Fibroblast of the aortic adventitia (primary cell): ENCODE data around the gene ARMCX2. TPM values are rescaled to one million over a fixed set of nuclear protein-coding genes. Genes with fewer than 3 reads are reported as not detected.

Experiments
- DNase-seq: peaks from one replicate; pipeline ENCODE4 v3.0.0-alpha.2; 2010; ENCODE audit warnings: low read depth
- H3K4me3 ChIP-seq: 2 replicates; pipeline ENCODE4 v1.5.1; 2011; ENCODE audit warnings: low read depth, mild to moderate bottlenecking, control low read depth, low read length, moderate library complexity
- CTCF ChIP-seq: IDR thresholded peaks from 2 replicates; pipeline ENCODE4 v1.5.1; 2011; ENCODE audit warnings: mild to moderate bottlenecking, low read length, control low read depth, inconsistent platforms; ENCODE audit not compliant: insufficient read depth
- total RNA-seq: library from RNA; depleted of rRNA; stranded (reverse); fragments of >200 nt; gene quantifications from 2 replicates; pipeline ENCODE4 v1.2.3, GENCODE V29; 2012; ENCODE audit warnings: low replicate concordance

Gene ARMCX2
- 45.3 and 68.5 TPM in 2 replicates for total RNA-seq

GRCh38 chrX:101659601-101660063 is at the start of gene ARMCX2:
ARMCX2 (minus strand) TSS chrX:101659850; CDS start chrX:101657588, 2,262 bp downstream.
- TF ChIP-seq CTCF = no peak
- DNase-seq = peak; percentile 74
- H3K4me3 ChIP-seq = peak within 1 kb of the TSS; percentile 75

GRCh38 chrX:101709384-101709783 is 49.7 kb upstream of the ARMCX2 start:
- no peak for TF ChIP-seq CTCF
- H3K4me3 ChIP-seq = no peak overlapping the region
- no peak for DNase-seq

- TF ChIP-seq CTCF = no peak
- DNase-seq = no peak
Measured at GRCh38 chrX:101708163-101708562, 48.5 kb upstream of the ARMCX2 start.

GRCh38 chrX:101693476-101693875 is 33.8 kb upstream of the ARMCX2 start:
- no peak overlapping the region for H3K4me3 ChIP-seq
- no peak for DNase-seq
- no peak for TF ChIP-seq CTCF

More at GRCh38 chrX:101708163-101708562, 48.5 kb upstream of the ARMCX2 start:
- H3K4me3 ChIP-seq = no peak overlapping the region

- TF ChIP-seq CTCF = no peak
- no peak overlapping the region for H3K4me3 ChIP-seq
- DNase-seq = no peak
Measured at GRCh38 chrX:101691835-101692234, 32.2 kb upstream of the ARMCX2 start.

GRCh38 chrX:101686574-101686973 is 26.9 kb upstream of the ARMCX2 start:
- no peak overlapping the region for H3K4me3 ChIP-seq
- no peak for TF ChIP-seq CTCF
- no peak for DNase-seq

GRCh38 chrX:101685923-101686322 is 26.3 kb upstream of the ARMCX2 start:
- DNase-seq = no peak
- TF ChIP-seq CTCF = no peak

More at GRCh38 chrX:101685923-101686322, 26.3 kb upstream of the ARMCX2 start:
- H3K4me3 ChIP-seq = no peak overlapping the region
